Astrocyte (in vitro differentiated cells and primary cell): ENCODE results near the gene PAX8.

Experiments used
- CTCF ChIP-seq: IDR thresholded peaks from 2 replicates; pipeline ENCODE4 v1.5.1; 2011; ENCODE audit warnings: low read depth, mild to moderate bottlenecking, inconsistent platforms, low read length, moderate library complexity; ENCODE audit not compliant: insufficient read depth
- EZH2 ChIP-seq: IDR thresholded peaks from 2 replicates; pipeline ENCODE4 v1.6.1; 2012; ENCODE audit warnings: mild to moderate bottlenecking, low read length, inconsistent platforms; ENCODE audit not compliant: insufficient read depth

- TF ChIP-seq CTCF (no peak), EZH2 (no peak)
These were observed 111.4 kb downstream of the PAX8 start for GRCh38 chr2:113167115-113167932.
